KBM-7 (cell line): Measurements from ENCODE around the gene DYNLRB1.
A peak's percentile ranks its signal among the peaks of the same experiment; 100 is the strongest.

ENCODE experiments used
- DNase-seq: peaks from one replicate; pipeline ENCODE4 v3.0.0-alpha.2; 2015
- in situ Hi-C: fragments of 300-500 bp; cut with MboI; formaldehyde crosslinking; loops from 2 replicates; pipeline ENCODE4 v1.14.3; 2020; ENCODE audit warnings: low sequenced_read_pairs, low pct_unique_long_range_greater_than_20kb, mixed read lengths

The DYNLRB1 gene

GRCh38 chr20:34544109-34544796 is 28.0 kb downstream of the DYNLRB1 start:
- no peak for DNase-seq

GRCh38 chr20:34546751-34547181 is 30.5 kb downstream of the DYNLRB1 start:
- DNase-seq: no peak
- in situ Hi-C loops: no loop called here

More at GRCh38 chr20:34544109-34544796, 28.0 kb downstream of the DYNLRB1 start:
- in situ Hi-C loops: no loop called here

- DNase-seq: no peak
- in situ Hi-C loops: no loop called here
Observed at GRCh38 chr20:34547844-34548613, 31.8 kb downstream of the DYNLRB1 start.

- in situ Hi-C loops: no loop called here
- peak; percentile 23 for DNase-seq
Observed at GRCh38 chr20:34549291-34549928, 33.2 kb downstream of the DYNLRB1 start.

GRCh38 chr20:34549929-34550305 is 33.7 kb downstream of the DYNLRB1 start:
- DNase-seq: no peak
- in situ Hi-C loops: no loop called here

- no peak for DNase-seq
- in situ Hi-C loops: no loop called here
Observed at GRCh38 chr20:34552569-34552968, 36.3 kb downstream of the DYNLRB1 start.

GRCh38 chr20:34553366-34553867 is 37.2 kb downstream of the DYNLRB1 start:
- DNase-seq: no peak
- in situ Hi-C loops: no loop called here

GRCh38 chr20:34557936-34558319 is 41.7 kb downstream of the DYNLRB1 start:
- in situ Hi-C loops: no loop called here
- DNase-seq: no peak

- no peak for DNase-seq
- in situ Hi-C loops: no loop called here
Observed at GRCh38 chr20:34558320-34559218, 42.3 kb downstream of the DYNLRB1 start, which contains the start of gene MAP1LC3A. TSS of gene MAP1LC3A (plus strand) at chr20:34558718. CDS start at chr20:34558869, 151 bp downstream.

GRCh38 chr20:34559311-34560140 is 43.3 kb downstream of the DYNLRB1 start:
- in situ Hi-C loops: no loop called here
- no peak for DNase-seq

GRCh38 chr20:34560141-34560523 is 43.9 kb downstream of the DYNLRB1 start:
- in situ Hi-C loops: no loop called here
- DNase-seq: no peak

- in situ Hi-C loops: no loop called here
- no peak for DNase-seq
Observed at GRCh38 chr20:34560614-34561013, 44.4 kb downstream of the DYNLRB1 start.

GRCh38 chr20:34561661-34562060 is 45.4 kb downstream of the DYNLRB1 start:
- no peak for DNase-seq
- in situ Hi-C loops: no loop called here

- peak; percentile 28 for DNase-seq
- in situ Hi-C loops: no loop called here
Observed at GRCh38 chr20:34562641-34563040, 46.4 kb downstream of the DYNLRB1 start.

GRCh38 chr20:34564833-34565232 is 48.6 kb downstream of the DYNLRB1 start:
- in situ Hi-C loops: no loop called here
- DNase-seq: no peak

GRCh38 chr20:34566978-34567891 is 51.0 kb downstream of the DYNLRB1 start:
- DNase-seq: no peak
- in situ Hi-C loops: no loop called here
